Subcutaneous abdominal adipose tissue (tissue), 5 donors: ENCODE data around the gene ZNF592.
A peak's percentile ranks its signal among the peaks of the same experiment; 100 is the strongest.

Experiments
- H3K27ac ChIP-seq: one replicate; pipeline ENCODE4 v1.7.0; 2013; ENCODE audit warnings: low read depth, mild to moderate bottlenecking, inconsistent platforms, low read length, moderate library complexity
- H3K27me3 ChIP-seq, 5 donors: one replicate each; pipeline ENCODE4 v1.7.0; 2013; ENCODE audit warnings: low read length in 5 of 5, inconsistent platforms in 1 of 5; ENCODE audit not compliant: control insufficient read depth in 5 of 5, insufficient read depth in 4 of 5
- H3K36me3 ChIP-seq, 5 donors: one replicate each; pipeline ENCODE4 v1.7.0; 2013; ENCODE audit warnings: low read length in 5 of 5; ENCODE audit not compliant: control insufficient read depth in 5 of 5, insufficient read depth in 5 of 5
- H3K4me1 ChIP-seq, 5 donors: one replicate each; pipeline ENCODE4 v1.7.0; 2013; ENCODE audit warnings: low read length in 5 of 5, mild to moderate bottlenecking in 3 of 5, moderate library complexity in 1 of 5; ENCODE audit not compliant: control insufficient read depth in 5 of 5, insufficient read depth in 5 of 5
- H3K4me3 ChIP-seq, 5 donors: one replicate each; pipeline ENCODE4 v1.7.0; 2013; ENCODE audit warnings: low read length in 5 of 5, low read depth in 1 of 5
- H3K9ac ChIP-seq, 5 donors: one replicate each; pipeline ENCODE4 v1.7.0; 2013; ENCODE audit warnings: low read length in 5 of 5, mild to moderate bottlenecking in 4 of 5, moderate library complexity in 3 of 5
- H3K9me3 ChIP-seq, 5 donors: one replicate each; pipeline ENCODE4 v1.7.0; 2013; ENCODE audit warnings: low read length in 5 of 5; ENCODE audit not compliant: control insufficient read depth in 5 of 5
- donor health status: healthy.
- donor health status: healthy.
- donor health status: healthy.
- donor health status: healthy.
- donor health status: healthy.

The ZNF592 gene

GRCh38 chr15:84833447-84834228 is 85.2 kb downstream of the ZNF592 start:
- Histone ChIP-seq H3K4me3 (no peak overlapping the region), H3K4me1 (peaks cover 0 to 63% (median 36%) of the 10 kb centered on the region in 5 donors), H3K9ac (no peak overlapping the region), H3K9me3 (no peaks in the 10 kb centered on the region), H3K27me3 (no peaks in the 10 kb centered on the region), H3K27ac (peak overlapping the region; percentile 67), H3K36me3 (no peaks in the 10 kb centered on the region)

GRCh38 chr15:84834229-84834955 is 86.0 kb downstream of the ZNF592 start:
- Histone ChIP-seq H3K9me3 (no peaks in the 10 kb centered on the region), H3K36me3 (peaks cover 0 to 7% (median 1%) of the 10 kb centered on the region in 5 donors), H3K27me3 (no peaks in the 10 kb centered on the region), H3K4me1 (peaks cover 0 to 59% (median 39%) of the 10 kb centered on the region in 5 donors), H3K9ac (no peak overlapping the region), H3K27ac (peak overlapping the region; percentile 67), H3K4me3 (no peak overlapping the region)

GRCh38 chr15:84834969-84835368 is 86.6 kb downstream of the ZNF592 start:
- no peak overlapping the region for H3K9ac ChIP-seq
- peaks cover 0 to 64% (median 40%) of the 10 kb centered on the region in 5 donors for H3K4me1 ChIP-seq
- no peak overlapping the region for H3K4me3 ChIP-seq
- peaks cover 0 to 12% (median 4%) of the 10 kb centered on the region in 5 donors for H3K36me3 ChIP-seq
- peak overlapping the region; percentile 67 for H3K27ac ChIP-seq
- no peaks in the 10 kb centered on the region for H3K27me3 ChIP-seq
- H3K9me3 ChIP-seq: no peaks in the 10 kb centered on the region

- Histone ChIP-seq H3K27me3 (no peaks in the 10 kb centered on the region), H3K27ac (no peak overlapping the region), H3K4me1 (peaks cover 0 to 65% (median 48%) of the 10 kb centered on the region in 5 donors), H3K9me3 (no peaks in the 10 kb centered on the region), H3K4me3 (no peak overlapping the region), H3K9ac (no peak overlapping the region), H3K36me3 (peaks cover 0 to 13% (median 4%) of the 10 kb centered on the region in 5 donors)
Measured at GRCh38 chr15:84835661-84836337, 87.4 kb downstream of the ZNF592 start.

GRCh38 chr15:84836844-84837243 is 88.5 kb downstream of the ZNF592 start:
- Histone ChIP-seq H3K27me3 (no peaks in the 10 kb centered on the region), H3K4me3 (no peak overlapping the region), H3K27ac (no peak overlapping the region), H3K4me1 (peaks cover 0 to 64% (median 52%) of the 10 kb centered on the region in 5 donors), H3K9me3 (no peaks in the 10 kb centered on the region), H3K9ac (no peak overlapping the region), H3K36me3 (peaks cover 0 to 13% (median 4%) of the 10 kb centered on the region in 5 donors)

GRCh38 chr15:84839714-84840113 is 91.3 kb downstream of the ZNF592 start:
- H3K4me1 ChIP-seq: peaks cover 0 to 38% (median 30%) of the 10 kb centered on the region in 5 donors
- H3K36me3 ChIP-seq: peaks cover 0 to 13% (median 4%) of the 10 kb centered on the region in 5 donors
- peak overlapping the region; percentile 96 for H3K27ac ChIP-seq
- peak overlapping the region in 1 of 5 donors; percentile 74 for H3K9ac ChIP-seq
- H3K9me3 ChIP-seq: no peaks in the 10 kb centered on the region
- no peaks in the 10 kb centered on the region for H3K27me3 ChIP-seq
- no peak overlapping the region for H3K4me3 ChIP-seq

DNA sequence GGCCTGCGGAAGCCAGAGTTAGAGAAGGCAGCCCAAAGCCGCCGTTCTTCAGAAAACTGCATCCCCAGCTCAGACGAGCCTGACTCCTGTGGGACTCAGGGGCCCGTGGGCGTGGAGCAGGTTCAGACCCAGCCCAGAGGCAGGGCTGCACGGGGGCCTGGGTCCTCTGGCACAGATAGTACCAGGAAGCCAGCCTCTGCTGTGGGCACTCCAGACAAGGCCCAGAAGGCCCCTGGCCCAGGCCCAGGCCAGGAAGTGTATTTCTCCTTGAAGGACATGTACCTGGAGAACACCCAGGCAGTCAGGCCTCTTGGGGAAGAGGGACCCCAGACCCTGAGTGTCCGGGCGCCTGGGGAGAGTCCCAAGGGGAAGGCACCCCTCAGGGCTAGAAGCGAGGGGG is 91.9 kb downstream of the ZNF592 start:
- Histone ChIP-seq H3K9ac (peak overlapping the region in 4 of 5 donors; percentile 39 to 76 (median 64)), H3K9me3 (no peaks in the 10 kb centered on the region), H3K27me3 (no peaks in the 10 kb centered on the region), H3K36me3 (peaks cover 0 to 13% (median 4%) of the 10 kb centered on the region in 5 donors), H3K4me3 (no peak overlapping the region), H3K27ac (peak overlapping the region; percentile 96), H3K4me1 (peaks cover 0 to 32% (median 25%) of the 10 kb centered on the region in 5 donors)

DNA sequence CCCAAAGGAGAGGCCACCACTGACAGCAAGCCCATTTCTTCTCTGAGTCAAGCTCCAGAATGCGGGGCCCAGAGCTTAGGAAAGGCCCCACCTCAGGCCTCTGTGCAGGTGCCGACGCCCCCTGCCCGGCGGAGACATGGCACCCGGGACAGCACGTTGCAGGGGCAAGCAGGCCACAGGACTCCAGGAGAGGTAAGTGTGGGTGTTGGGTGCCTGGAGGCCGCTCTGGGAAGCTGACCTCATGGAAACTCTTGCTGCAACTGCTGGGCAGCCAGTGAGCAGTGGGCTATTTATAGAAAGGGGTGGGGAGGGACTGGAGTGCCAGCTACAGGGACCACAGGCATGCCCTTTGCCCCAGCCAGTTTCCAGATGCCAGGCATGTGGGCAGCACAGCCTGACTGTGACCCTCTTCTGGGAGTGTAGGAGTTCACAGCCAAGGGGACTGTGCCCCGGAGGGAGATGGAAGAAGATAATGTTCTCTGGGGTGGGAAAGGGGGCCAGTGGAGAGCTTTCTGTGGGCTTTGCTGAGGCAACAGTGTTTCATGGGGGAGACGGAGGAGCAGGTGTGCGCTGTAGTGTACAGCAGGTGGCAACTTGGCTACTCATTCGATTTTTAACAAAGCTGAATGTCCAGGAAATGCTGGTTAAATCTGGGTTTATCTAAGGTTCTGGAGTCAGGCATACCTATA is 92.5 kb downstream of the ZNF592 start:
- Histone ChIP-seq H3K4me1 (peaks cover 0 to 27% (median 18%) of the 10 kb centered on the region in 5 donors), H3K36me3 (peaks cover 0 to 13% (median 4%) of the 10 kb centered on the region in 5 donors), H3K4me3 (no peak overlapping the region), H3K27me3 (no peaks in the 10 kb centered on the region), H3K9me3 (no peaks in the 10 kb centered on the region), H3K9ac (peak overlapping the region in 4 of 5 donors; percentile 47 to 76 (median 64)), H3K27ac (peak overlapping the region; percentile 96)

GRCh38 chr15:84842781-84843180 is 94.4 kb downstream of the ZNF592 start:
- Histone ChIP-seq H3K9me3 (peaks cover 0 to 4% (median 0%) of the 10 kb centered on the region in 5 donors), H3K36me3 (peaks cover 0 to 13% (median 4%) of the 10 kb centered on the region in 5 donors), H3K4me1 (peaks cover 0 to 27% (median 18%) of the 10 kb centered on the region in 5 donors), H3K27ac (peak overlapping the region; percentile 96), H3K27me3 (no peaks in the 10 kb centered on the region), H3K4me3 (no peak overlapping the region), H3K9ac (no peak overlapping the region)
